Left ventricle myocardium inferior (tissue), 1 donor: ENCODE measurements around the gene HNRNPAB. TPM values are rescaled to one million over a fixed set of nuclear protein-coding genes. Genes with fewer than 3 reads are reported as not detected.
A peak's percentile ranks its signal among the peaks of the same experiment; 100 is the strongest.

Experiments
- DNase-seq: peaks from one replicate; pipeline ENCODE4 v3.0.0-alpha.2; 2020
- H3K27ac ChIP-seq: fragments of 200-600 bp; replicated peaks from 2 replicates; pipeline ENCODE4 v1.8.0; 2021
- H3K27me3 ChIP-seq: fragments of 200-600 bp; 2 replicates; pipeline ENCODE4 v1.8.0; 2021; ENCODE audit warnings: low read depth
- H3K36me3 ChIP-seq: fragments of 200-600 bp; 2 replicates; pipeline ENCODE4 v1.8.0; 2021
- H3K4me1 ChIP-seq: fragments of 200-600 bp; 2 replicates; pipeline ENCODE4 v1.8.0; 2021
- H3K4me3 ChIP-seq: fragments of 200-600 bp; 2 replicates; pipeline ENCODE4 v1.8.0; 2021; ENCODE audit warnings: mild to moderate bottlenecking, moderate library complexity
- H3K9me3 ChIP-seq: fragments of 200-600 bp; replicated peaks from 2 replicates; pipeline ENCODE4 v1.8.0; 2021
- intact Hi-C: fragments of 100-400 bp; cut with micrococcal nuclease; formaldehyde crosslinking; loops from one replicate; pipeline ENCODE4 v1.11.0; 2022
- total RNA-seq: library from RNA; stranded (reverse); fragmentation: NEBNext Ultra II Directional; extraction: Animal tissue kit (Norgen Biotek cat#: 25700); gene quantifications from one replicate; pipeline ENCODE4 v1.2.1, GENCODE V29; 2021
- TF ChIP-seq, protein P1 (sequence below): fragments of 200-600 bp; IDR thresholded peaks from 2 replicates; pipeline ENCODE4 v1.8.0; 2021; ENCODE audit warnings: antibody characterized with exemption, mild to moderate bottlenecking, borderline replicate concordance
- donor health status: DM: no; HTN: yes; CAD: no; lungs with severe emphysema.

Gene HNRNPAB
- total RNA-seq, 1 donor from 2014 or later = 85.2 TPM

DNA sequence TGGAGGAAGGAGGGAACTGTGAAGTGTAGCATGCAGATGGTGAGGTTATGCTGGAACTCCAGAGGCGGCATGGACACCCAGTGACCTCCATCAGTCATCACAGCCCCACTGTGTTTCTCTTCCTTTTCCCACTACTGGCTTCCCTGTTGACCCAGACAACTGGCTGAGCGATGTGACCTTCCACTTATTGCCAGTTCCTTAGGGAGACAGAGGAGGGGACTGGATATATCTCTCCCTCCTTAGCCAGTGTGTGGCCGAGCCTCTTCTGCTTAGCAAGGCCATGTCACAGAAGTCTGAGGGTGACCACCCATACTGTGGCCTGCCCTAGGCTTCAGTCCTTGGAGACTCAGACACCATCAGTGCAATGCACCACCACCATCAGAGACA lies 31.2 kb downstream of the HNRNPAB start:
- peaks cover 86% of the 10 kb centered on the region for H3K4me1 ChIP-seq

DNA sequence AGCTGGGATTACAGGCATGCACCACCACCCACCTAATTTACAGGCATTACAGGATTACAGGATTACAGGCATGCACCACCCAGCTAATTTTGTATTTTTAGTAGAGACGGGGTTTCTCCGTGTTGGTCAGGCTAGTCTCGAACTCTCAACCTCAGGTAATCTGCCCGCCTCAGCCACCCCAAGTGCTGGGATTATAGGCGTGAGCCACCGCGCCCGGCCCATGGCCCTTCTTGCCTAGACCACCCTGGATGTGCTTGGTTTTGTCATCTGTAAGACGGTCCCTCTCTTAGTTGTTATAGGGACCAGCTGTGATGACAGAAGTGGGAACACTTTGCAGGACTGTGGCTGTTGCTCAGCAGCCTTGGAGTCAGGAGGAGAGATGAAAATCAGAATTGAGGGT lies 31.8 kb downstream of the HNRNPAB start:
- peaks cover 2% of the 10 kb centered on the region for H3K36me3 ChIP-seq
- intact Hi-C loops = no loop called here
- TF ChIP-seq, protein P1, sequence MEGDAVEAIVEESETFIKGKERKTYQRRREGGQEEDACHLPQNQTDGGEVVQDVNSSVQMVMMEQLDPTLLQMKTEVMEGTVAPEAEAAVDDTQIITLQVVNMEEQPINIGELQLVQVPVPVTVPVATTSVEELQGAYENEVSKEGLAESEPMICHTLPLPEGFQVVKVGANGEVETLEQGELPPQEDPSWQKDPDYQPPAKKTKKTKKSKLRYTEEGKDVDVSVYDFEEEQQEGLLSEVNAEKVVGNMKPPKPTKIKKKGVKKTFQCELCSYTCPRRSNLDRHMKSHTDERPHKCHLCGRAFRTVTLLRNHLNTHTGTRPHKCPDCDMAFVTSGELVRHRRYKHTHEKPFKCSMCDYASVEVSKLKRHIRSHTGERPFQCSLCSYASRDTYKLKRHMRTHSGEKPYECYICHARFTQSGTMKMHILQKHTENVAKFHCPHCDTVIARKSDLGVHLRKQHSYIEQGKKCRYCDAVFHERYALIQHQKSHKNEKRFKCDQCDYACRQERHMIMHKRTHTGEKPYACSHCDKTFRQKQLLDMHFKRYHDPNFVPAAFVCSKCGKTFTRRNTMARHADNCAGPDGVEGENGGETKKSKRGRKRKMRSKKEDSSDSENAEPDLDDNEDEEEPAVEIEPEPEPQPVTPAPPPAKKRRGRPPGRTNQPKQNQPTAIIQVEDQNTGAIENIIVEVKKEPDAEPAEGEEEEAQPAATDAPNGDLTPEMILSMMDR = no peak
- no peak overlapping the region for H3K4me3 ChIP-seq
- peaks cover 84% of the 10 kb centered on the region for H3K4me1 ChIP-seq
- peak; percentile 9 for DNase-seq
- peak overlapping the region; percentile 63 for H3K27ac ChIP-seq
- H3K27me3 ChIP-seq = no peaks in the 10 kb centered on the region
- H3K9me3 ChIP-seq = no peaks in the 10 kb centered on the region

More for the DNA sequence above, 31.2 kb downstream of the HNRNPAB start:
- H3K4me3 ChIP-seq = no peak overlapping the region
- no peak for DNase-seq
- no peaks in the 10 kb centered on the region for H3K9me3 ChIP-seq
- TF ChIP-seq, protein P1 = no peak
- intact Hi-C loops = no loop called here
- H3K27me3 ChIP-seq = no peaks in the 10 kb centered on the region
- peak overlapping the region; percentile 51 for H3K27ac ChIP-seq
- H3K36me3 ChIP-seq = peaks cover 8% of the 10 kb centered on the region

DNA sequence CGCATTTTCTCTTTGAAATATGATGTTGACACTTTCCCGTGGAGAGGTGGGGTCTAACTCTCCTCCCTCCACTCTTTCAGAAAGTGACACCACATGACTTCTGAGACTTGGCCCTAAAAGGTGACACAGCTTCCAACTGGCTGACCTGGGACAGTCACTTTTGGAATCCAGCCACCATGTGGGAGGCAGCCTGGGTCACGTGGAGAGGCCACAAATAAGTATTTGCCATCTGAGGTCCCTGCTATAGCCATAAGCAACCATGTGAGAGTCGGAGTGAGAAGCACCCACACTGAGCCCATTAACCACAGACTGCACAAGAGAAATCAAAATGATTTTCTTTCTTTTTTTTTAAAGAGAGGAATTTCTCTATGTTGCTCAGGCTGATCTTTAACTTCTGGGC lies 32.3 kb downstream of the HNRNPAB start:
- peak overlapping the region; percentile 63 for H3K27ac ChIP-seq
- TF ChIP-seq, protein P1 = no peak
- DNase-seq = peak; percentile 57
- H3K36me3 ChIP-seq = no peaks in the 10 kb centered on the region
- intact Hi-C loops = no loop called here
- H3K4me3 ChIP-seq = no peak overlapping the region
- peaks cover 84% of the 10 kb centered on the region for H3K4me1 ChIP-seq
- H3K9me3 ChIP-seq = no peaks in the 10 kb centered on the region
- H3K27me3 ChIP-seq = no peaks in the 10 kb centered on the region

DNA sequence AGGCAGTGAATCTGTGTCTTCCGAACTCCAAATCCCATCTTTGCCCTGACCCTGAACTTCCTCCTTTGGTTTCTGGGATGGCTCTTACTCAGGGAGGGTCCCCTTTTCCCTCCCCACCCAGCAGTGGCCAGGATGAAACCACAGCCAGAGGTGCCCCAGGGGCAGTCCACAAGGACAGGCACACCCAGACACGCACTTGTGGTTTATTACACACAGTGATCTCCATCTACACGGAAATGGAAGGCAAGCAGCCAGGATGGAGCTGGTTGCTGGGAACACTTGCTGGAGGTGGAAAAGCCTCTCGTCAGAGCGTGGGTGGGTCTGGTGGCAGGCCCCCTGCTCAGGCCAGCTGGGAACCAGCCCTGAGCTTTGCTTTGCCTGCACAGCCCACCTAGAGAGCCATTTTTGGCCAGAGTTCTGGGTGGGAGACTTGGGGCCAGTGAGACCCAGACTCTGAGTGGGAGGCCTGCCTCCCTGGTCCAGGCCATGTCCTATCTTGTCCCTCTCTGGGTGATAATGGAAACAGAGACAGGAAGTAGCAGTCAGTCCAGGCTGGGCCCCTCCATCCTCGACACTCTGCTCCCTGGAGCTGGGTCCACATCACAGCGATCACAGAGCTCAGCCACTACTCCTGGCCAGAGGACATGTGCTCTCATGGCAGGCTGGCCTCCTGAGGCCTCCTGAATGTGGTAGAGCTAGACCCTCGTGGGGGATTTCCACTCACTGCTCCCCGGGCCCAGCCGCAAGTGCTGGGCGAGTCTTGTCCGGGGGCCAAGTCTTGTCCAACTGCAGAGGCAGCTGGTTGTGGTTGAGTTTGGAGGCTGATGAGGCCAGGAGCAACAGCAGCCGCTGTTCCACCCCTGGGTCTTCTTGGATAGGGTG lies 33.3 kb downstream of the HNRNPAB start:
- Histone ChIP-seq H3K4me1 (peaks cover 84% of the 10 kb centered on the region), H3K9me3 (no peaks in the 10 kb centered on the region), H3K36me3 (no peaks in the 10 kb centered on the region), H3K27me3 (no peaks in the 10 kb centered on the region), H3K4me3 (no peak overlapping the region), H3K27ac (peak overlapping the region; percentile 63)
- TF ChIP-seq, protein P1 = no peak
- DNase-seq = no peak
- intact Hi-C loops = no loop called here

DNA sequence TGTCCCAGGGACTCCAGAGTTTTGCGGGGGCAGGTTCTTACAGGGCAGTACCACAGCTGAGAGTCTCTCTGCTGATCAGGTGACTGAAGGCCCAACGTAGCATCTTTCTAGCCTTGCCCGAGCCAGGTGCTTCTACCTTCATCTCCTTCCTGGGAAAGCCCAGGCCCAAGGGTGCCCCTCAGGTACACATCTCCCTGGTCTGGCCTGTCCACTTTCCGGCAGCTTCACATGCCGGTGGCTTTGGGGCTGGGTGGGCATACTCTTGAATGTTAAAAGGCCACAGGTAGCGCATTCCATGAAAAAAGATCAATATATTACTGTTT lies 33.9 kb downstream of the HNRNPAB start:
- intact Hi-C loops = no loop called here
- Histone ChIP-seq H3K36me3 (no peaks in the 10 kb centered on the region), H3K27ac (peak overlapping the region; percentile 78), H3K9me3 (no peaks in the 10 kb centered on the region), H3K4me3 (no peak overlapping the region), H3K27me3 (no peaks in the 10 kb centered on the region), H3K4me1 (peaks cover 80% of the 10 kb centered on the region)
- DNase-seq = no peak
- TF ChIP-seq, protein P1 = no peak
